Activated gamma-delta T cell treated with Interleukin-2 at 50 U/mL for 16 hours (primary cell): Measurements from ENCODE around the gene EPHX1.
"Not testable (repeated sequence)": the region's sequence is repeated elsewhere in the genome, so short reads cannot be mapped to it uniquely, and the experiment has no call there.

ENCODE experiments used
- DNase-seq: peaks from one replicate; pipeline ENCODE4 v3.0.0-alpha.2; 2020

EPHX1 gene

DNA sequence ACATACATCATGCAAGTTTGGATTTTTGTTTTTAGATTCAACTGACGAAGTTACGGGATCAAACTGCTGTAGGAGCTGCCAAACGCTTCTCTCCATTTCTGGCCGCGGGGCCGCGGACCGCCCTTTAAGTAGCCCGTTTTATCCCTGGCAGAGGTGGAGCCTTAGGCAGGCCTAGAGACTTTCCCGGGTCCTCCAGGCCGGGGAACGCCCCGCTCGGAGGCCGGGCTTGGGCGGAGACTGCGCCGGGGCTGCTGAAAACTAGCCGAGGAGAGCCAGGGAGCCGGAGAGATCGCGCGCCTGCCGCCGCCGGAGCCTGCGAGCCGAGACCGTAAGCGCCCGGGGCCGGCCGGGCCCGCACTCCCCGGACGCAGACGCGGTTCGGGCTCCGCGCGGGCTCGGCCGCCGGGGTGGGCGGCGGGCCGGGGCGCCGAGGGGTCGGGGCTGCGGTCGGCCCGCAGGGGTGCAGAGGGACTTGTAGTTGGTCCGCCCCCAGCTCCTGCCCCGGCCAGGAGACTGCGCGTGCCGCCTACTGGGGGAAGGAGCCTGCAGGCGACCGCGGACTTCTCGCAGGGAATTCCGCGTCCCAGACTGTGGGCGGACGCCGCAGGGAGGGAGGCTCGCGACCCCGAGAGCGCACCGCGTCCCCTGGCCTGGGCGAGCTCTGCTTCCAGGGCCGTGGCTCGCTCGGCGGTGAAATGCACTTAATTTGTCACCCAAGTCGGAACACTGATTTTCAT, at the start of gene EPHX1:
EPHX1 (plus strand) TSS at position 283 of the 737 bp plus-strand sequence. CDS start 18,606 bp downstream, outside the sequence.
- peak; percentile 40 for DNase-seq

DNA sequence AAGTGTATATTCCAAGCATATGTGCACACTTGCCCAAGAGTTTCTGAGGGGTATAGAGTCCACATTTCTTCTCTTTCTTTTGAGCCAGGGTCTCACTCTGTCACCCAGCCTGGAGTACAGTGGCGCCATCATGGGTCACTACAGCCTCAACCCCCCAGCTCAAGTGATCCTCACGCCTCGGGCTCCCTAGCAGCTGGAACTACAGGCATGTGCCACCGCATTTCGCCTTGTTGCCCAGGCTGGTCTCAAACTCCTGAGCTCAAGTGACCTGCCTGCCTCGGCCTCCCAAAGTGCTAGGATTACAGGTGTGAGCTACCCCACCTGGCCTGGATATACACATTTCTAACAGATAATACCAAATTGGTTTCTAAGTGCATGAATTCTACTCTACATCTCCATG, 49.4 kb upstream of the EPHX1 start:
- no peak for DNase-seq

DNA sequence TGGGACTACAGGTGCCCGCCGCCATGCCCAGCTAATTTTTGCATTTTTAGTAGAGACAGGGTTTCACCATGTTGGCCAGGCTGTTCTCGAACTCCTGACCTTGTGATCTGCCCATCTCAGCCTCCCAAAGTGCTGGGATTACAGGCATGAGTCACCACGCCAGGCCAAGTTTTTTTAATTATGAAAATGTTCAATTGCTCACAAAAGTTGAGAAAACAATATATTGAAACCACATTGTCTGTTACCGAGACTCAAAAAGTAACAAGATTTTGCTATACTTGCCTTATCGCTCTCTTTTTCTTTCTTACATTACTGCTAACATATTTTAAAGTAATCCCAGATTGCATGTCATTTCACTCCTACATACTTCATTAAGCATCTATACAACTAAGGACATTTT, 48.5 kb upstream of the EPHX1 start:
- not testable (repeated sequence) for DNase-seq

DNA sequence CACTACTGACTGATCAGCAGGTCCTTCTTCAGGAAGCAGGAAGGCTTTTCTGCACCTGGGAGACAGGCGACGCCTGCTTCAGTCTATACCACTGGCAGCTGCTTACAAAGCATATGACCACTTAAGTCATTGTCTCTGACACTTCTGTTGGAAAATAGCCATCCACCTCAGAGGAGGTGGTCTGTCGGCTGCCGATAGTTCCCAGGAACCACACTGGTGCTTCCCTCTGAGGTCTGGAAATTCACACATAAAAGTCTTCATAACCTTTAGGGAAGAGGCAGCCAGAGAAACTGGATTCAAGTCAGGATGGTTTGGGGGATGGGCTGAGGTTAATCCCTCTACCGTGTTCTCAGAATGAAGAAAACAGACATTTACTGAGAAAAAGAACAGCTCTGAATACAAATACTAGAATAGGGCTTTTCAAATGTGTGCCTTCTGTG, 47.9 kb upstream of the EPHX1 start:
- no peak for DNase-seq

DNA sequence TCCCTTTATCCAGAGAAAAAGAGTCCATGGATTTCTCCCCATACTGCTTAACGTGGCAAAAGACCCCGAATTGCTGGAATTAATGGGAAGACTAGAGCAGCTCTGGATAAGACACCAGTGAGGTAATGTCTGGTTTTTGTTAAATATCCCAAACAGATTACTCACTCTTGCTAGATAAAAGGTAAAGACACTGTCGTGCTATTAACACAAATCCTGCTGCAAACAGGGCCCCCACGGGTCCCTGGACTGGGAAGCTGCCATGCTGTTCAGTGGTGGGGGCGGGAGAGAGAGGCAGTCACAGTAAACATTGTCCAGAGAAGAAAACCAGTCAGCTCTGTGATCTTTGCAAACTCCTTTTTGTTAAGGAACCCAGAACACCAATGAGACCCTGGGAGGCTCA, 47.5 kb upstream of the EPHX1 start:
- DNase-seq, result no peak

DNA sequence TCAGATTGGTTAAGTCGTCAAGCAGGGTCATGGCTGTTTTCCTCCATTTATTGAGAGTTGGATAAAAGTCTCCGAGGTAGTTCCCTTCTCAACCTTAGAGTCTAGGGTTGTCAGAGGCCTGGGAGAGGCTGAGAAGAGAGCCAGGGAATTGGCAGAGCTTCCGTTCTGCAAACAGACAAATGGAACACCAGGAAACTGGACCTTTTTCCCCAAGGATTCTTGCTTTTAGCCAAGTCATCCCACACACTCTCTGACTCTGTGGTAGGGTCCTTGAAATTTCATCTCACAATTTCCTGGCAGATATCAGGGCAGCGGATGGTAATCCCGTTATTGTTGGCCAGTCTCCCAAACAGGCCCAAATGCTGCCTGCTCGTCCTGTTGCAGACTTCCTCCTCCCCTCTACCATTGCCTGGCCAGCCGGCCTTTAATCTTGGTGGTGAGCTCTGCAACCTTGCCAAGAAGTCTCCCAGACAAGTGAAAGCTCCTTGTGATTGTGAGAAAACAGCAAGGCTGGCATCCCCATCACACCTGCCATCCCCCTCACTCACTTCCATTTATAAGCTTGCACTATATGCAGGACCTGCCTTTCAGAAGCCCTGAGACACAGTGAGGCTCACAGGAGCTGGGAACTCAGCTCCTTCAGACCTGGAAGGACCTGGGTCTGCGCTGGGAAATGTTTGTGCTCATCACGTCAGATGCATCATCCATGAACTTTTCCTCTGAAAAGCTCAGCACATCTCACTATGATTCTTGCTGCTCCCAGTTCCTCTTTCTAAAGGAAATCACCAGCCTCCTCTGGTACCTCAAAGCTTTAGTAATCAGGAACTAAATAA, 46.0 kb upstream of the EPHX1 start:
- no peak for DNase-seq

DNA sequence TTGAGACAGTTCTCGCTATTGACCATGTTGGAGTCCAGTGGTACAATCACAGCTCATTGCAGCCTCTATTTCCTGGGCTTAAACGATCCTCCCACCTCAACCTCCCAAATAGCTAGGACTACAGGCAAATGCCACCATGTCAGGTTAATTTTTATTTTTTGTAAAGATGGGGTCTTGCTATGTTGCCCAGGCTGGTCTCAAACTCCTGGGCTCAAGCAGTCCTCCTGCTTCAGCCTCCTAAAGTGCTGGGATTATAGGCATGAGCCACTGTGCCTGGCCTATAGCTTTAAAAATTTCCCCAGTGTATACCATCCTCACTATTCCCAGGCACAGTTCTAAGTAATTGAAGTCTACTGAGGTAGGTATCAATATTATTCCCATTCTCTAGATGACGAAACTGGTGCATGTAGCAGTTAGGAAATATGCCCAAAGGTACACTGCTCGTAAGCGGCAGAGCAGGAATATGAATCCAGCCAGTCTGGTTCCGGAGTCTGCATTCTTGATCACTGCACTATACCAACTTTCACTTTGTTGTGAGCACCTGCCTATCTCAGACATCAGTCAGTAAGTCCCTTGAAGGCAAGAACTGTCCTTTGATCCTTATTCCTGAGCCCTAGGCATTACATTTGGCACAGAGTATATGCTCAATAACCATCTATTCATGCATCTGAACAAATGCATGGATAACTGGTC, 43.8 kb upstream of the EPHX1 start:
- no peak for DNase-seq

DNA sequence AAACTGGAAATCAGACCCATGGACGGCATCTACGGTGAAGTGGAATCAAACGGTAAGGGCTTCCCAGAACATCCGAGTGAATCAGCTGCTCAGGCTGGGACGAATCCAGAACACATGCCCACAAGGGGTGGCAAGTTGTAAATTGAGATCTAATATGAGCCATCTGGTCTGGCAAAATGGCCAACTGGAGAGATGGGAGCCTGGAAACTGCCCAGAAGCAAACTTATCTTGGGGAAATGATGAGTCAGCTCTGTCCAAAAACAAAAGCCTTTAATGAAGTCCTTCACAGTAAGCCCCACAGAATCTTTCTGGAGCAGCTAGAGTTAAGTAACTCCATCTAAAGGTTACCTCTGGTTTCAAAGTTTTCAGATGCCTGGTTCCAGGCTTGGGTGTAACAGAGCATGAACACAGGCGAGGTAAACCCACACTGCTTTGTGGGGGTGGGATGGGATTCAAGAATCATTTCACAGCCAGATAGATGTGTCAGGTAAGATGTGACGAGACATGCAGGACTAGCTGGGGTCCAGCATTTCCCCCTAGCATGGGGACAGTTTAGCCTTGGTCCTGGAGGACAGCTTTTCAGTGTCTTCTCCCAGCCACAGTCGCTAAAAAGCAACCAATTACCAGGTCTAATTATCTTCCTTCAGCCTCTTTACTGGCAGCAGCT, 42.8 kb upstream of the EPHX1 start:
- no peak for DNase-seq

DNA sequence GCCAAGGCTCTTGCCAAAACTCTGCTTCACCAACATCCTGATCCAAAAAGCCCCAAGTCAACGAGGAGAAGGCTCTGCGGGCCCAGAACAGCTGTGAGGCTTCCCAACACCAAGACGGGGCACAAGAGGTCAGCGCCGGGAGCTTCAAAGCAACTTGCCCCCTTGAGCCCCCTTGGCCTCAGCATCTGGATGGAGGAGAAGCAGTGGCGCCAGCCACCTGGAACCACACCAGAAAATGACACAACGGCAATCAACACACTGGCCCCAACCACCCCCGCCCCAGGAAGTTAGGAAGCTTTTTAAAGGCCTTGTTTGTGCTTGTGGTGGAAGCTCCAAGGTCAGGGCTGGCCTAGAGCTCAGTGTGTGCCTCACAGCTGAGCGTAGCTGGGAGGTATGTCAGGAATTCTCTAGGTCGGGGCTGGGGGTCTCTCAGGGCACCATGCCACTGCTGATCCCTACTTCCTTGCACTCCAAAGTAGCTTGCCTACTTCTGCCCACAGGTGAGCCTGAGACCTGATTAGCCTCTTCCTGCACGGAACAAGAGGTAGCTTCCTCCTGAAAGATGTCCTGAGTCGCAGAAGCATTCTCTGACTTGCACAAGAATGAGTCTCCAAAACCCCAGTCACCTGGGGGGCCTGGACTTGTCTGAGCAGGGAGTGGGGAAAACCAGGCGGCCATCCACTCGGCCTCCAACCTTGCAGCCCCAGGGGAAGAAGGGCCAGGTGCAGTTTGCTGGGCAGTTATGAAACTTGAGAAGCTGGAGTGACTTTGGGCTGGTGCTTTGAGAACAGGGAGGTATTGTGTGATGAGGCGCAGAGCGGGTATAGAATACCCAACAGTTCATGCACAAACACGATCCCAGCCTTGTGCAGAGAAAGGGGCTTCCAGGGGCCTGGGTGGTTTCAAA, 42.0 kb upstream of the EPHX1 start:
- no peak for DNase-seq

DNA sequence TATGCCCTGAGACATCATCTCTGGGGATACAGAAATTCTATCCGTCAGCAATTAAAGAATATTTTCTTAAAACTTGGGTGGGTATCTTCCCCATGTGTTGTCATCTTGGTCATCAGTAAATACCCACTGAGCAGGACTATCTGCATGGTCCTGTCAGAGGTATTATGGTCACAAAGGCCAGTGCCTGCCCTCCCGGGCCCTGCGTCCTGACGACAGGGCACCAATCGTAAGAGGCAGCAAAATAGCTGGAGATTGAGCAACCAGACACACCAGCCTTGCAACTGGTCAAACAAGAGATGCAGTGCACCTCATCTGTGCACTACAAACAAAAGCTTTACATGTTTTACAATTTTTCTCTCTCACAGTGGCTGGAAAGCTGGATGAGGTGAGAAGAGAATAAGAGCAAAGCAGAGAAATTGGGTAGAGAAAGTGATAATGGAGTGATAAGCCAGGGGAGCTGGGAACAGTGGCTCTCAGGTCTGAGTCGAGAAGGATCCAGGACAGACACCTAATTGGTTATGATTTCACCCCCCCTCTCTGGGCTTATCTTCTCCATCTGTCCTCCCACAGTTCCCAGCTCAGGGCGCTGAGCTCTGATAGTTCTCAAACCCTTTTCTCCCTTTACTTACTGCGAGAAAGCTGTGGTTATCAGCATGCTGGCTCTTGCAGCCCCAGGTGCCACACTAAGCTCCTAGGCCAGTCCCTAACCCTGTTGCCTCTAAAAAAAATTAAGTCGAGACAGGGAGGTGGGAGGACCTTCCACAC, 41.1 kb upstream of the EPHX1 start:
- DNase-seq, result no peak

DNA sequence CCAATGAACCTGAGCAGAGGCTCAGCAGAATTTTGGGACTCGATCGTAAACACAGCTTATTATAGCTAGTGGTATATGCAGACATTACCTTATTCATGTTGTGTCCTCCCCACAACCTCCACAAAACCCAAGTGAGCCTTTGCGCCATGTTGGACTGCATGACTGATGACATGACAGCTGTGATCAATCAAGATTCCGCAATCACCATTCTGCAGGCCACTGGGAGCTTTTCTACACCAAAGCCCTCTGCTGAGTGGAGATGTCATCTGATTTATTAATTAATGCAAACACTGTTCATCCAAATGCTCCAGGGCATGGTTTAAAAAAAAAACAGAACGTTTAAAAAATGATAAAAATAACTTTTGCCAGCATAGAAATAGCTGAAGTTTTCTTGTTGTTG, 40.2 kb upstream of the EPHX1 start:
- DNase-seq, result no peak

DNA sequence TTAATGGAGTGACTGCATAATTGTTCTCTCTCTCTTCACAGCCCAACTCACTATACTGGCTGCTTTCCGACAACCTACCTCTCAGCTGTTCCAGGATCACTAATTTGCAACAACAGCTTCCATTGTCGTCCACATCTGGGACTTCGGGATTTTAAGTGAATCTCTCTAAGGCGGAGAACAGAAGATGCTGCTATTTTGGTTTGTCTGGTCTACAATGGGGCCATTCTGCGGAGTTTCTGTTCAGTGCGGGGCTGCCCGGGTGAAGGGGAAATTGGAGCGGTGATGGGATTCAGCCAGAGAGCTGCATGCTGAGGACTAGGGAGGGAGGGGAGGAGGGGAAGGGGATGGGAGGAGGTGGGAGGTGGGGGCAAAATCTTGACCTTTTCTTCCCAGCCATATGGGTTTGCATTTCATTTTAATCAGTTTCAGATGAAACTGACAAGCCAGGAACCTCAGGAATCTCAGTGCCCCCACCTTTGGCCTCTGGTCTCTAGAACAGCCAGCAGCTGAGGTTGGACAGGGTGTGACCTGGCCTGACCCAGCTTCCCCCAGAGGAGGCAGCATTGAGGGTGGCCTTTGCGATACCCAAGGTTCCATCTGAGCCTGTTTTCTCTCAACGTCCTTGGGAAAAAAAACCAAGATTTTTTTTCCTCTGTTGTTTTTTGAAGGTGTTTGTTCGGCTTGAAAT, 39.2 kb upstream of the EPHX1 start:
- no peak for DNase-seq

DNA sequence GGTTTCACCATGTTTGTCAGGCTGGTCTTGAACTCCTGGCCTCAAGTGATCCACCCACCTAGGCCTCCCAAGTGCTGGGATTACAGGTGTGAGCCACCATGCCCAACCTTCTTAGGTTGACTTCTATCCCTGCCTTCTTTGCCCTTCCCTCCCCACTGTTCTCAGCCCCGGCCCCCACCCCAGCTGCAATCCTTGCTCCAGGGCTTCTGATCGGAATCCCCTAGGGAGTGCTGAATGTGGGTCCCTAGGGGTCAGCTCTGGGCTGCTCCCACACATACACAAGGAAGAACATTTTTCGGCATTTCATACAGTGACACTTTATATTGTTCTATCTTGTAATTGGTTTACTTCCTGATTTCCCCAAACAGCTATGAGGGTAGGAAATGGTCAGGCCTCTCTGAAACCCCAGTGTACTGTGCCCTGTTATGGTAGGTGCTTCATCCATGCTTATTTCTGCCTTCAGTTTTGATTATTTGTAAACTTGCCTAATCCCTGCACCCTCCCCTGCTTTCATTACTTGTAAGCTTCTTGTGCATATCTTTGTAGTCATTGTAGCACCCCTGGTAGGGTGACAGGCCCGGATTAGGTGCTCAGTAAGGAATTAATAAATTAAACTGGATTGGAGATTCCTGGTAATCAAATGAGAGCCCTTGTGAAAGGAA, 38.1 kb upstream of the EPHX1 start:
- DNase-seq, result no peak

DNA sequence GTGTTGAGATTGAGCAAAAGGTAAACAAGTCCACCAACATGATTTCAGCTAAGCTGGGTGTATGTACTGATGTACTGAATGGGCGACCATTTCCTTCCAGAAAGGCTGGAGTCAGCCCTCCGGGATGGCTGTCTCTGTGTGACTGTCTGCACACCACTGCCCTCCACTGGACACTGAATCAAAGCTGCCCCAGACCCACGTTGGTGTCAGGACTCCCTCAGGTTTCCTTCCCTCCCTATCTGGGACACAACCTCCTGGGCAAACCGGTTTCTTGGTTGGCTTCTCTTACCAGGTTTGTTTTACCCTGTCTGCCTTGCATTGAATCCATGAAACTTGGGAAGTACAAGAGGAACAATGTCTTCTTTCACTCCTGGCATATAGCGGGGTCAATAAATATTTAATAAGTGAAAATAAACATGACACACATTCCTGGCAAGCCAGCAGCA, 37.6 kb upstream of the EPHX1 start:
- no peak for DNase-seq

DNA sequence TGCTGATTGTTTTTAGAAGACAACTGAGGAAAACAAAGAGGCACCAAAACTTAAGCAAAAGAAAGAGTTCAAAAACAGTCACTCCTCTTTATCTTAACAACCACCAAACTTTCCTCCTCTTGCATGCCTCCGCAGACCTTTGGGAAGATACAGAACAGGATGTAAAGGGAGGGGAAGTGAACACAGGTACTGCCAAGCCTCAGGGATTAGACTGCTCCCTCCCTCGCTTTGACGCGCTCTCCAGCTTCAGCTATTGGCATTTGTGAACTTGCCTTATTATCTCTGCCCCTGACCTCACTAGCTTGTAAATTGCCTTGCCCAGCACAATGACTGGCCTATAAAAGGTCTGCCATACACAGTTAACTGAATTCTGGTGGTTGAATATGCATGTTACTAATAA, 37.1 kb upstream of the EPHX1 start:
- no peak for DNase-seq

DNA sequence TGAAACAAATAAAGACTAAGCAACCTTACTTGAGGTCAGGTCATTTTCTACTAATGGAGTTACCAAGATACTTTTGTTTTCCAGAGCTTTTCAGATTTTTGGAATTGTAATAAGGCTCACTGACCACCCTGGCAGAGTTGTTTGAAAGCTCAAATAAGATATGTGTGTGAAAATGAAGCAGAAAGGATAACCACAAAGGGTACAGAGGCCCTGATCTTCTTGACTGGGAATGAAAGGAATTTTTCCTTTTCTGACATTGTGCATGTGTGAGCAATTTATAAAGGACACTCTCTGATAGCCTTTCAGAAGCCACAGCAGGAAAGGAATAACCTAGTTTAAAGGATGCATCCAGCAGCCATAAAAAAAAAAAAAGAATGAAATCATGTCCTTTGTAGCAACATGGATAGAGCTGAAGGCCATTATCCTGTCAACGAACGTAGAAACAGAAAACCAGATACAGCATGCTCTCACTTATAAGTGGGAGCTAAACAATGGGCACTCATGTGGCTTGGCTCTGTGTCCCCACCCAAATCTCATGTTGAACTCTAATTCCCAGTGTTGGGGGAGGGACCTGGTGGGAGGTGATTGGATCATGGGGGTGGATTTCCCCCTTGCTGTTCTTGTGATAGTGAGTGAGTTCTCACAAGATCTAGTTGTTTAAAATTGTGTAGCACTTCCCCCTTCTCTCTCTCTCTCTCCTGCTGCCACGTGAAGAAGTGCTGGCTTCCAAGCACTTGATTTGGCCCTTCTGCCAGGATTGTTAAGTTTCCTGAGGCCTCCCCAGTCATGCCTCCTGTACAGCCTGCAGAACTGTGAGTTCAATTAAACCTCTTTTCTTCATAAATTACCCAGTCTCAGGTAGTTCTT, 35.4 kb upstream of the EPHX1 start:
- no peak for DNase-seq

DNA sequence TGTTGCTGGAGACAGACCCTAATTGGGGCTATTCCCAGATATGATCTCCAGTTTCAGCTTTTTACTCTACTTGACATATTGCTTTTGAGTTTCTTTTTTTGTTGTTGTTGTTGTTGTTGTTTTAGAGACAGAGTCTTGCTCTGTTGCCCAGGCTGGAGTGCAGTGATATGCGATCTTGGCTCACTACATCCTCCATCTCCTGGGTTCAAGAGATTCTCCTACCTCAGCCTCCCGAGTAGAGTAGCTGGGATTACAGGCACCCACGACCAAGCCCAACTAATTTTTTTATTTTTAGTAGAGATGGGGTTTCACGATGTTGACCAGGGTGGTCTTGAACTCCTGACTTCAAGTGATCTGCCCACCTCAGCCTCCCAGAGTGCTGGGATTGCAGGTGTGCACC, 33.6 kb upstream of the EPHX1 start:
- DNase-seq, result no peak

DNA sequence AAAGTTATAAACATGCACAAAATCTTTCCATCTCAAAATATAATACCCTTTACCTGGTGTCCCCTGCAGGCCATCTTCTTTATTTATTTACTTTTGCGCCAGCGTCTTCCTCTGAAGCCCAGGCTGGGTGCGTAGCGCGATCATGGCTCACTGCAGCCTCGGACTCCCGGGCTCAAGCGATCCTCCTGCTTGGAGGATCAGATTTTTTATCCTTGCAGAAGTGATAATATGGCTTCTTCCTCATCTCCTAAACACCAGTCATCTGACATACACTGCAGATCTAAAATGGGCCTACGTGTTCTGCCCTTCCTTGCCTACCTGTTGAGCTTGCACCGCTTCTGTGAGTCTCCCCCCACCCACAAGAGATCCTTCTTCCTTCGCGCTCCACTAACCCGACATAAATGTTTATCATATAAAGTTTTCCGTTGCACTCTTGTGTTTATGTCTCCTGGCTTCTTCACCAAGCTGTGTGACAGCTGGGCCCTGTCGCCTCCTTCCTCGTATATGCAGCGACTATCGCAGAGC, 32.8 kb upstream of the EPHX1 start:
- DNase-seq, result no peak
